Subcutaneous adipose tissue (tissue), 4 donors: ENCODE results near the gene PNKP. TPM values are rescaled to one million over a fixed set of nuclear protein-coding genes. Genes with fewer than 3 reads are reported as not detected.

Experiments
- CTCF ChIP-seq: fragments of 450-650 bp; IDR thresholded peaks from one replicate; pipeline ENCODE4 v1.5.1; 2016; ENCODE audit warnings: low read depth, mild to moderate bottlenecking, control low read depth, antibody characterized with exemption, moderate library complexity
- total RNA-seq, 4 donors: library from RNA; depleted of rRNA; stranded (reverse); fragments of >200 nt; gene quantifications; one replicate each; pipeline ENCODE4 v1.1.0, GENCODE V29; 2016

PNKP gene
- total RNA-seq, 4 donors from 2014 or later = 25.9 to 48.0 (median 38.7) TPM

- TF ChIP-seq CTCF = no peak
These were observed 27.6 kb upstream of the PNKP start for GRCh38 chr19:49894879-49895565.

GRCh38 chr19:49894011-49894664, 26.8 kb upstream of the PNKP start:
- TF ChIP-seq CTCF = no peak

- TF ChIP-seq CTCF = no peak
These were observed 25.3 kb upstream of the PNKP start for GRCh38 chr19:49892716-49893115.

GRCh38 chr19:49891393-49891792, 24.0 kb upstream of the PNKP start:
- no peak for TF ChIP-seq CTCF

- no peak for TF ChIP-seq CTCF
These were observed 23.3 kb upstream of the PNKP start for GRCh38 chr19:49890349-49891311.

GRCh38 chr19:49889687-49890348, 22.4 kb upstream of the PNKP start:
- TF ChIP-seq CTCF = no peak
